SJSA1 (cell line): ENCODE measurements around the gene C16orf87. TPM values are rescaled to one million over a fixed set of nuclear protein-coding genes. Genes with fewer than 3 reads are reported as not detected.
"Not testable (repeated sequence)": the region's sequence is repeated elsewhere in the genome, so short reads cannot be mapped to it uniquely, and the experiment has no call there.

ENCODE experiments used
- DNase-seq, 2 experiments: peaks; one replicate each; pipeline ENCODE4 v3.0.0-alpha.2; 2015 to 2020; ENCODE audit warnings: low spot score in 2 of 2, low read depth in 1 of 2
- H3K27ac ChIP-seq: fragments of 250-450 bp; sonication (Bioruptor Pico); 2 replicates; pipeline ENCODE4 v1.5.1; 2020; ENCODE audit warnings: mild to moderate bottlenecking, moderate library complexity
- H3K27me3 ChIP-seq: fragments of 250-450 bp; sonication (Bioruptor Pico); replicated peaks from 2 replicates; pipeline ENCODE4 v1.5.1; 2020; ENCODE audit warnings: mild to moderate bottlenecking, moderate library complexity
- H3K36me3 ChIP-seq: fragments of 250-450 bp; sonication (Bioruptor Pico); 2 replicates; pipeline ENCODE4 v1.5.1; 2020; ENCODE audit warnings: mild to moderate bottlenecking
- H3K4me1 ChIP-seq: fragments of 250-450 bp; sonication (Bioruptor Pico); replicated peaks from 2 replicates; pipeline ENCODE4 v1.6.1; 2021; ENCODE audit warnings: mild to moderate bottlenecking
- H3K4me3 ChIP-seq: fragments of 250-450 bp; sonication (Bioruptor Pico); 2 replicates; pipeline ENCODE4 v1.5.1; 2020; ENCODE audit warnings: mild to moderate bottlenecking
- H3K9me3 ChIP-seq: fragments of 250-450 bp; sonication (Bioruptor Pico); replicated peaks from 2 replicates; pipeline ENCODE4 v1.5.1; 2020; ENCODE audit warnings: mild to moderate bottlenecking
- total RNA-seq: library from RNA; depleted of rRNA; stranded (reverse); fragments of >200 nt; shearing (Covaris generic); gene quantifications from 2 replicates; pipeline ENCODE4 v1.2.3, GENCODE V29; 2014; rRNA removed

The C16orf87 gene
- 33.9 and 37.2 TPM in 2 replicates for total RNA-seq

DNA sequence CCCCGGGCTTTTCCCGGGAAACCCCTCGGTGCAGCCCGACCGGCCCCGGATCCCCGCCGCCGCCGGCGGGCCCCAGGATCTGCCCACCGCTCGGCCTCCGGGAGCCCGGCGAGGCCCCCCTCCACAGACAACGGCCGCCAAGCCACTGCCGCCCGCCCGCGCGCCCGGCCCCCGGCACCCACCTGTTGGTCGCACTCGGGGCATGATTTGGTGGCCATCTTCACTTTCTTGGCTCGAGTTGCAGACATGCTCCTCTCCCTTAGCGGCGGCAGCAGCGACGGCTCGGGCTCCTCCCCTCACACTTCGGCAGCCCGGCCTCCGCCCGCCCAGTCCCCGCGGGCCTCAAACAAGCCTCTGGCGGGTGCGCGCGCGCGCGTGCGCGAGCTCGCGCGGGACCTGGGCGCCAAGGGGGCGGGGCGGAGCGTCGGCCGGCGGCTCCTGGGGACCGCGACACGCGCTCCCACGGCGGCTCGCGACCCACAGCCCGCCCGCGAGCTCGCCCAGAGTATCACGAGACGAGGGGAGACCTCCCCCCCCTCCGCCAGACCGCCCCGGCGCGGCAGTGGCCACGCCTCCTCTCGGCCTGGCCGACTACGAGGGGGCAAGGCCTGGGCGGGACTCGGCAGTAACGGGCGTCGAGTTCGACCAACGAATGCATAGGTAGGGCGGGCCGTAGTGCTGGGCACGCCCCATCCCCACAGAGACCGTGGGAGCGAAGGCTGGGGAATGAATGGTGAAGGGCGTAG, at the start of gene C16orf87:
Gene C16orf87, minus strand, starts transcription at position 279 of the 746 bp plus-strand sequence. Its CDS starts 31 bp downstream, at position 248.
- DNase-seq = peak; percentile 94 to 97
- Histone ChIP-seq H3K9me3 (0 out of 2 replicates have a peak, but pooled peaks cover 2% of the 10 kb centered on the region), H3K27ac (peak within 1 kb of the TSS; percentile 71), H3K36me3 (peaks cover 11% of the 10 kb centered on the region), H3K4me1 (peaks cover 14% of the 10 kb centered on the region), H3K4me3 (peak within 1 kb of the TSS; percentile 90), H3K27me3 (no peaks in the 10 kb centered on the region)

GRCh38 chr16:46875243-46875642, 44.3 kb upstream of the C16orf87 start:
- no peaks in the 10 kb centered on the region for H3K4me1 ChIP-seq
- H3K9me3 ChIP-seq = no peaks in the 10 kb centered on the region
- no peak overlapping the region for H3K4me3 ChIP-seq
- no peak overlapping the region for H3K27ac ChIP-seq
- no peak for DNase-seq
- no peaks in the 10 kb centered on the region for H3K36me3 ChIP-seq
- no peaks in the 10 kb centered on the region for H3K27me3 ChIP-seq

DNA sequence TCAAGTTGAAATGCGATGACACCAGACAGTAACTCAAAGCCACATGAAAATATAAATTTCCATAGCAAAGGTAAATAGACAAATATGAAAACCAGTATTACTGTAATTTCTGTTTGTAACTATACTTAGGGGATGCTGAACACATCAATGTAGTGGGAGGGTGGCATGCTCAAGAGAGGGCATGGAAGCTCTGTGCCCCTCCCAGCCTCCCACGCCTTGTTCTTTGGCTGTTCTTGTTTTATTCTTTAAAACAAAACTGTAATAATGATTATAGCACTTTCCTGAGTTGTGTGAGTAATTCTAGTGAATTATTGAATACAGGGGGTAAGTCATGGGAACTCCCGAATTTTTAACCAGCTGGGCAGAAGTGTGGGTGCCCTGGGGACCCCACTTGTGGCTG, 42.2 kb upstream of the C16orf87 start:
- DNase-seq = no peak
- no peaks in the 10 kb centered on the region for H3K27me3 ChIP-seq

DNA sequence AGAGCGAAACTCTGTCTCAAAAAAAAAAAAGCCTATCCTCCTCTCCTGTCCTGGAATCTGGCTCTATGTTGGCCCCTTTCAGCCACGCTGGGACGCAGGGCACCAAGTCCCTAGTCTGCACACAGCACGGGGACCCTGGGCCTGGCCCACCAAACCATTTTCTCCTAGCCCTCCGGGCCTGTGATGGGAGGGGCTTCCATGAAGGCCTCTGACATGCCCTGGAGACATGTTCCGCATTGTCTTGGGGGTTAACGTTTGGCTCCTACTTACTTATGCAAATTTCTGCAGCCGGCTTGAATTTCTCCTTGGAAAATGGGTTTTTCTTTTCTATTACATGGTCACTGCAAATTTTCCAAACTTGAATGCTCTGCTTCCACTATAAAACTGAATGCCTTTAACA, 40.6 kb upstream of the C16orf87 start:
- Histone ChIP-seq H3K4me3 (no peak overlapping the region), H3K4me1 (no peaks in the 10 kb centered on the region), H3K36me3 (no peaks in the 10 kb centered on the region), H3K9me3 (no peaks in the 10 kb centered on the region), H3K27ac (no peak overlapping the region), H3K27me3 (no peaks in the 10 kb centered on the region)
- no peak for DNase-seq

More for the DNA sequence above, 42.2 kb upstream of the C16orf87 start:
- H3K4me3 ChIP-seq = no peak overlapping the region
- H3K27ac ChIP-seq = no peak overlapping the region
- no peaks in the 10 kb centered on the region for H3K4me1 ChIP-seq
- H3K36me3 ChIP-seq = no peaks in the 10 kb centered on the region
- H3K9me3 ChIP-seq = no peaks in the 10 kb centered on the region

GRCh38 chr16:46868891-46869290, 37.9 kb upstream of the C16orf87 start:
- not testable (repeated sequence) for DNase-seq, H3K27ac ChIP-seq, H3K4me3 ChIP-seq, H3K27me3 ChIP-seq, H3K36me3 ChIP-seq, H3K4me1 ChIP-seq, H3K9me3 ChIP-seq

DNA sequence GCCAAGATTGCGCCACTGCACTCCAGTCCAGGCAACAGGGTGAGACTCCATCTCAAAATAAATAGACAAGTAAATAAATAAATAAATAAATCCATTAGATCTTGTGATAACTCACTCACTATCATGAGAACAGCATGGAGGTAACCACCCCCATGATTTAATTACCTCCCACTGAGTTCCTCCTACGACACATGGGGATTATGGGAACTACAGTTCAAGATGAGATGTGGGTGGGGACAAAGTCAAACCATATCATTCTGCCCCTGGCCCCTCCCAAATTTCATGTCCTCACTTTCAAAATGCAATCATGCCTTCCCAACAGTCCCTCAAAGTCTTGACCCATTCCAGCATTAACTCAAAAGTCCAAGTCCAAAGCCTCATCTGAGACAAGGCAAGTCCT, 36.5 kb upstream of the C16orf87 start:
- H3K4me3 ChIP-seq, H3K4me1 ChIP-seq, H3K27ac ChIP-seq, H3K27me3 ChIP-seq, DNase-seq, H3K36me3 ChIP-seq, H3K9me3 ChIP-seq: not testable (repeated sequence)

DNA sequence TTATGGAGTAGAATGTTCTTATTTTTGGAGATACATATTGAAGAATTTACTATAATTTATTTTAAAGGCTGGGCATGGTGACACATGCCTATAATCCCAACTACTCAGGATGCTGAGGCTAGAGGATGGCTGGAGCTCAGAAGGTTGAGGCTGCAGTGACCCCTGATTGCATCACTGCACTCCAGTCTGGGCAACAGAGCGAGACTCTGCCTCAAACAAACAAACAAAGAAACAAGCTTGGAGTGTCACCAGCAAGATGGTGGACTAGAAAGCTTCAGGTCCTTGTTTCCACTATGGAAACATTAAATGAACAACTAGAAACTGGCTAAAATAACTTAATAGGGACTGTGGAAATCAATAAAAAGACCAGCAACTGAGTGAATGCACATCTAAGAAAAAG, 35.3 kb upstream of the C16orf87 start:
- no peak for DNase-seq

GRCh38 chr16:46862555-46863447, 31.8 kb upstream of the C16orf87 start:
- H3K36me3 ChIP-seq = no peaks in the 10 kb centered on the region
- no peak for DNase-seq
- no peak overlapping the region for H3K27ac ChIP-seq
- peaks cover 13% of the 10 kb centered on the region for H3K4me1 ChIP-seq
- H3K4me3 ChIP-seq = no peak overlapping the region
- H3K9me3 ChIP-seq = no peaks in the 10 kb centered on the region
- no peaks in the 10 kb centered on the region for H3K27me3 ChIP-seq

More for the DNA sequence above, 35.3 kb upstream of the C16orf87 start:
- Histone ChIP-seq H3K9me3 (no peaks in the 10 kb centered on the region), H3K4me3 (no peak overlapping the region), H3K4me1 (no peaks in the 10 kb centered on the region; the same call in 1 of the 2 replicates), H3K27me3 (no peaks in the 10 kb centered on the region), H3K36me3 (no peaks in the 10 kb centered on the region), H3K27ac (no peak overlapping the region)

DNA sequence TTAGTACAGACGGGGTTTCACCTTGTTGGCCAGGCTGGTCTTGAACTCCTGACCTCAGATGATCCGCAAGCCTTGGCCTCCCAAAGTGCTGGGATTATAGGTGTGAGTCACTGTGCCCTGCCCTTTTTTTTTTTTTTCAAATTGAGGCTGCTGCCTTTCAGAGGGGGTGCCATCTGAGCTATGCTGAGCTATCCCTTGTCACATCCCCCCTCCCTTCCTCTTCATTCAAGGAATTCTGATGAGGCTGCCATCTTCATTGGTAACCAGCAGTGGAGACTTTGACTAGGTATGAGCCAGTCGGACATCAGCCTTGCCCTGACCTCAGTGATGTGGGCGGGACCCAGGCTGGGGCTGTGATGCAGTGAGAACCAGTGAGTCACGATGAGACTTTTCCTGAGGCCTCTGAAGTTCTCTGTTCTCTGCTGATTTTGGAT, 28.8 kb upstream of the C16orf87 start:
- no peaks in the 10 kb centered on the region; the same call in 1 of the 2 replicates for H3K9me3 ChIP-seq
- H3K4me3 ChIP-seq = no peak overlapping the region
- H3K4me1 ChIP-seq = peaks cover 19% of the 10 kb centered on the region
- peak; percentile 74 to 83 for DNase-seq
- H3K36me3 ChIP-seq = no peaks in the 10 kb centered on the region
- no peak overlapping the region for H3K27ac ChIP-seq
- H3K27me3 ChIP-seq = no peaks in the 10 kb centered on the region

- DNase-seq = no peak
- Histone ChIP-seq H3K36me3 (no peaks in the 10 kb centered on the region), H3K27me3 (no peaks in the 10 kb centered on the region), H3K27ac (no peak overlapping the region), H3K4me3 (no peak overlapping the region), H3K4me1 (peaks cover 19% of the 10 kb centered on the region), H3K9me3 (no peaks in the 10 kb centered on the region; the same call in 1 of the 2 replicates)
Observed at GRCh38 chr16:46858151-46858550, 27.2 kb upstream of the C16orf87 start.

GRCh38 chr16:46857368-46857945, 26.5 kb upstream of the C16orf87 start:
- peaks cover 19% of the 10 kb centered on the region for H3K4me1 ChIP-seq
- no peak overlapping the region for H3K4me3 ChIP-seq
- H3K36me3 ChIP-seq = no peaks in the 10 kb centered on the region
- peak in 1 of 2 experiments; percentile 14 for DNase-seq
- H3K9me3 ChIP-seq = no peaks in the 10 kb centered on the region; the same call in 1 of the 2 replicates
- no peaks in the 10 kb centered on the region for H3K27me3 ChIP-seq
- H3K27ac ChIP-seq = no peak overlapping the region

- Histone ChIP-seq H3K4me1 (peaks cover 18% of the 10 kb centered on the region), H3K27me3 (no peaks in the 10 kb centered on the region), H3K9me3 (no peaks in the 10 kb centered on the region; the same call in 1 of the 2 replicates), H3K27ac (no peak overlapping the region), H3K4me3 (no peak overlapping the region), H3K36me3 (no peaks in the 10 kb centered on the region)
- no peak for DNase-seq
Observed at GRCh38 chr16:46855389-46855788, 24.4 kb upstream of the C16orf87 start.

GRCh38 chr16:46854846-46855245, 23.9 kb upstream of the C16orf87 start:
- H3K4me1 ChIP-seq = peaks cover 13% of the 10 kb centered on the region
- H3K4me3 ChIP-seq = no peak overlapping the region
- H3K9me3 ChIP-seq = no peaks in the 10 kb centered on the region; the same call in 1 of the 2 replicates
- H3K27ac ChIP-seq = no peak overlapping the region
- no peaks in the 10 kb centered on the region for H3K27me3 ChIP-seq
- DNase-seq = no peak
- no peaks in the 10 kb centered on the region for H3K36me3 ChIP-seq
